Measurements from ENCODE around the gene ZNF628.

The ZNF628 gene

GRCh38 chr19:55443045-55443823 lies 33.2 kb upstream of the ZNF628 start, which contains the start of gene SHISA7:
SHISA7 (minus strand) TSS chr19:55443300; CDS start chr19:55442863, 437 bp downstream.
- Histone ChIP-seq H3K9ac (no peak within 1 kb of the TSS), H3K4me3 (ENCODE audit: low read depth, low read length) (no peak within 1 kb of the TSS)
- TF ChIP-seq CTCF (IDR thresholded peaks at IDR 0.05) = no peak

GRCh38 chr19:55443824-55444480 lies 32.5 kb upstream of the ZNF628 start:
- H3K36me3 ChIP-seq (ENCODE audit: control insufficient read depth, insufficient read depth, low read length) = no peaks in the 10 kb centered on the region
- no peak overlapping the region for H3K4me2 ChIP-seq (ENCODE audit: low read length)
- H3K4me1 ChIP-seq = no peaks in the 10 kb centered on the region
- H2AFZ ChIP-seq = no peak overlapping the region
- H3K79me2 ChIP-seq = no peaks in the 10 kb centered on the region
- H3K4me3 ChIP-seq (ENCODE audit: low read depth, low read length) = no peak overlapping the region
- H3K9ac ChIP-seq = no peak overlapping the region
- H3K27me3 ChIP-seq (ENCODE audit: control insufficient read depth, insufficient read depth, low read length) = no peaks in the 10 kb centered on the region
- no peak for TF ChIP-seq CTCF (IDR thresholded peaks at IDR 0.05)
- no peaks in the 10 kb centered on the region for H3K9me3 ChIP-seq (ENCODE audit: control insufficient read depth, low read length)
- H3K27ac ChIP-seq = no peak overlapping the region

More at GRCh38 chr19:55443045-55443823, 33.2 kb upstream of the ZNF628 start, which contains the start of gene SHISA7:
- no peak within 1 kb of the TSS for H2AFZ ChIP-seq
- H3K27me3 ChIP-seq (ENCODE audit: control insufficient read depth, insufficient read depth, low read length) = no peaks in the 10 kb centered on the region
- no peak within 1 kb of the TSS for H3K4me2 ChIP-seq (ENCODE audit: low read length)
- H3K27ac ChIP-seq = no peak within 1 kb of the TSS
- no peaks in the 10 kb centered on the region for H3K9me3 ChIP-seq (ENCODE audit: control insufficient read depth, low read length)
- H3K79me2 ChIP-seq = no peaks in the 10 kb centered on the region
- H3K36me3 ChIP-seq (ENCODE audit: control insufficient read depth, insufficient read depth, low read length) = no peaks in the 10 kb centered on the region
- H3K4me1 ChIP-seq = no peaks in the 10 kb centered on the region

- Histone ChIP-seq H3K36me3 (ENCODE audit: control insufficient read depth, insufficient read depth, low read length) (no peaks in the 10 kb centered on the region), H3K27ac (no peak overlapping the region), H3K9ac (no peak overlapping the region), H3K27me3 (ENCODE audit: control insufficient read depth, insufficient read depth, low read length) (no peaks in the 10 kb centered on the region), H3K4me1 (no peaks in the 10 kb centered on the region), H2AFZ (no peak overlapping the region), H3K9me3 (ENCODE audit: control insufficient read depth, low read length) (no peaks in the 10 kb centered on the region), H3K4me2 (ENCODE audit: low read length) (no peak overlapping the region), H3K4me3 (ENCODE audit: low read depth, low read length) (no peak overlapping the region), H3K79me2 (no peaks in the 10 kb centered on the region)
- no peak for TF ChIP-seq CTCF (IDR thresholded peaks at IDR 0.05)
Measured at GRCh38 chr19:55444646-55445045, 31.8 kb upstream of the ZNF628 start.

GRCh38 chr19:55446060-55446459 lies 30.4 kb upstream of the ZNF628 start:
- no peak overlapping the region for H3K9ac ChIP-seq
- H3K4me1 ChIP-seq = no peaks in the 10 kb centered on the region
- no peak overlapping the region for H3K4me3 ChIP-seq (ENCODE audit: low read depth, low read length)
- H3K9me3 ChIP-seq (ENCODE audit: control insufficient read depth, low read length) = no peaks in the 10 kb centered on the region
- no peak for TF ChIP-seq CTCF (IDR thresholded peaks at IDR 0.05)
- no peak overlapping the region for H3K4me2 ChIP-seq (ENCODE audit: low read length)
- H3K27me3 ChIP-seq (ENCODE audit: control insufficient read depth, insufficient read depth, low read length) = no peaks in the 10 kb centered on the region
- H3K27ac ChIP-seq = no peak overlapping the region
- H3K36me3 ChIP-seq (ENCODE audit: control insufficient read depth, insufficient read depth, low read length) = no peaks in the 10 kb centered on the region
- H2AFZ ChIP-seq = no peak overlapping the region
- H3K79me2 ChIP-seq = no peaks in the 10 kb centered on the region
